HG03558 (cell line): ENCODE results near the gene PHKA2.
A peak's percentile ranks its signal among the peaks of the same experiment; 100 is the strongest.
"Not testable (repeated sequence)": the region's sequence is repeated elsewhere in the genome, so short reads cannot be mapped to it uniquely, and the experiment has no call there.

Experiments
- ATAC-seq: cut with Tn5 transposase; IDR thresholded peaks from one replicate; pipeline ENCODE4 v1.9.1; 2021; ENCODE audit warnings: moderate number of reproducible peaks; ENCODE audit not compliant: unreplicated experiment; ENCODE audit errors: extremely low read depth

Gene PHKA2

GRCh38 chrX:18873189-18873791 is 110.6 kb downstream of the PHKA2 start:
- no peak for ATAC-seq

DNA sequence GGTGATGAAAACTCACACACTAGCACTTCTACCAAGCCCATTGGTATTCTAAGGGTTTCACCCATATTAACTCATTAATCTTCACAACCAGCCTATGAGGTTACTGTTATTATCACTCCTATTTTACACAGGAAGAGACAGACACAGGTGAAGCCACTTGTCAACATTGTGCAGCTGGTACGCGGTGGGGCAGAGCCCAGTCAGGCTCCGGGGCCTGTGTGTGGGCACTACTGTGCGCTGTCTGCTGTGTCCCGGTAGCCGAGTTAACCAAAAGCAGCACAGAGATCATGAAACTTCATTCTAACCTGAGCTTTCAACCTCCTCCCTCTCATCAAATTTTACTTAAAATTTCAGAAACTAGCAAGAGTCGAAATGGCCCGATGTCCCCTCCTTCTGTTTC is 111.3 kb downstream of the PHKA2 start:
- no peak for ATAC-seq

DNA sequence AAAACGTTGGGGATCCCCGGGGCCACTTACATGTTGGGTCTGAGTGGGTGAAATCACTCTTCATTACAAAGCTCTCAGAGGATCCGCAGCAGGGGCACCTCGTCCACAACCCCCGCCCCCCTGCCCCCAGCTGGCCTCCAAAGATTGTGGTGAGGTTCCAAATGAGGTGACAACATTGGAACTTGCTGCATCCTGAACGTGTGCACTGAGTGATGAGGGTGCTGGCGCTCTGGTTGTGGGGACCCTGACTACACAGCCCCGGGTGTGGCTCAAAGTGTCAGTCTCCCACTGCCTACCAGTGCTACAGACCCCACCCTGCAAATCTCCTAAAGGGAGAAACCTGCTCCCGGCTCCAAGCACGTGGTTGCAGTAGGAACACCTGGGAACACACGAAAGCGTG is 111.9 kb downstream of the PHKA2 start:
- no peak for ATAC-seq

DNA sequence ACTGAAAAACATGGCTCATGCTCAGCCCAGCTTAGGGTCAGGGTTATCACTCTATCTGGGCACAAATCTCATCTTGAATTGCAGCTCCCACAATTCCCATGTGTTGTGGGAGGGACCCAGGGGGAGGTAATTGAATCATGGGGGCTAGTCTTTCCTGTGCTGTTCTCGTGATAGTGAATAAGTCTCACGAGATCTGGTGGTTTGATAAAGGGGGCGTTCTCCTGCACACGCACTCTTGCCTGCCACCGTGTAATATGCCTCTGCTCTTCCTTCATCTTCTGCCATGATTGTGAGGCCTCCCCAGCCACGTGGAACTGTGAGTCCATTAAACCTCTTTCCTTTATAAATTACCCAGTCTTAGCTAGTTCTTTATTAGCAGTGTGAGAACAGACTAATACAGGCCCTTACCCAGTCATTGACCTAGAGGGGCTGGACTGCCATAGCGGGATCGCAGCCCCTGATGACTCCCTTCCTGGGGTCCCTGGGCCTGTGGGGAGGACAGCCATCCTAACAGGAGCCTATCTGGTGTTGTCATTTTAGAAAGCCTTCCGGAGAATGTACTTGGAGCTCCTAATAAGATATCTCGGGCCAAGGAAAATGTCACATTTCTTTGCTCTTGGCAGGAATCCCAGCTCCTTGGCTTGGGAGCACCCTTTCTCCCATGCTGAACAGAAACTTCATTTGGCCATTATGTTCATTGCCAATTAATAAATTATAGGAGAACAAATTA is 112.6 kb downstream of the PHKA2 start:
- no peak for ATAC-seq

DNA sequence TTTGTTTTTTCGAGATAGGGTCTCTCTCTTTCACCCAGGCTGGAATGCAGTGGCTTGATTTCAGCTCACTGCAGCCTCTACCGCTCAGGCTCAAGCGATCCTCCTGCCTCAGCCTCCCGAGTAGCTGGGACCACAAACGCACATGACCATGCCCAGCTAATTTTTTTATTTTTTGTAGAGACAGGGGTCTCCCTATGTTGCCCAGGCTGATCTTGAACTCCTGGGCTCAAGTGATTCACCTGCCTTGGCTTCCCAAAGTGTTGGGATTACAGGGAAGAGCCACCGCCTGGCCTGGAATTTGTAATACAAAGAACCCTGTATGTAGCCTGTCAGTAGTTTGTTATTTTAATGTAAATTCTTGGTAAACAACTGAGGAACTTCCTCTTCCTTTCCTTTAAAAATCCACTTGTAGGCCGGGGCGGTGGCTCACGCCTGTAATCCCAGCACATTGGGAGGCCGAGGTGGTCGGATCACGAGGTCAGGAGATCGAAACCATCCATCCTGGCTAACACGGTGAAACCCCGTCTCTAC is 119.5 kb downstream of the PHKA2 start:
- no peak for ATAC-seq

DNA sequence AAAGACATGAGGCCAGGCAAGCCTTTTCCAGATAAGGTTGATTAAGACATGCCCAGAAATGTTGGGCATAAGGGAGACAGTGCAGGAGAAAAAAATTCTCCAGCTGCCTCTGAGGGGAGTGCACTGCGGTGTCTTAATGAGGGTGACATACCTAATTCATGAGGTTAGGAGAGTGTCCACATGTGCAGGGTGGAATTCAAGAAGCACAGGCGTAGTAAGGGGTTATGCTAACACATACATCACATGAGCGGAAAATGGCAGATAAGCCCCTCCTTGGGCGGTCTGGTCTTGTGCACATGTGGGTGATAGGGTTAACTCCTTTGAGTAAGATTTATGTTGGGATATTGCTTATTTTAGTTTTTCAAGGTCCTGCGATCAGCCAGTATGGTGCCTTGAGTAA is 122.4 kb downstream of the PHKA2 start:
- no peak for ATAC-seq

DNA sequence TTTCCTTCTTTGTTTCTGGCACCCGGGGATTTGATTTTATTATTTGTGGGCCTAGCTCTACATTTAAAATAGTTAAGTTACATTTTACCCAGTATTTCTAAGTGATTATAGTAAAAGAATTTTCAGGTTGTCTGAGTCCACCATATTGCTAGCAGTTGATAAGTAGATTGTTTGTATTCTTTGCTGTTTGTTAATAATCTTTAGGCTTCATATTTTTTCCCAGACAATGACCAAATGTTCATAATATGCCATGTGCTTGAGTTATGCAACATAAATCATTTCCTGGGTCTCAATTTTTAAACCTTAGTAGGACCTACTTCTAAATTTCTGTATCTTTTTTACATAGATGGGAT is 127.3 kb downstream of the PHKA2 start:
- no peak for ATAC-seq

- ATAC-seq: peak; percentile 95
Observed at GRCh38 chrX:18855919-18856644, 127.8 kb downstream of the PHKA2 start.

- ATAC-seq: not testable (repeated sequence)
Observed at GRCh38 chrX:18847901-18848300, 136.0 kb downstream of the PHKA2 start.
